ENCODE data around the gene TMEM184C. TPM values are rescaled to one million over a fixed set of nuclear protein-coding genes. Genes with fewer than 3 reads are reported as not detected.

Gene TMEM184C
- total RNA-seq, 2 donors from 2014 or later: 23.2 to 30.2 TPM

DNA sequence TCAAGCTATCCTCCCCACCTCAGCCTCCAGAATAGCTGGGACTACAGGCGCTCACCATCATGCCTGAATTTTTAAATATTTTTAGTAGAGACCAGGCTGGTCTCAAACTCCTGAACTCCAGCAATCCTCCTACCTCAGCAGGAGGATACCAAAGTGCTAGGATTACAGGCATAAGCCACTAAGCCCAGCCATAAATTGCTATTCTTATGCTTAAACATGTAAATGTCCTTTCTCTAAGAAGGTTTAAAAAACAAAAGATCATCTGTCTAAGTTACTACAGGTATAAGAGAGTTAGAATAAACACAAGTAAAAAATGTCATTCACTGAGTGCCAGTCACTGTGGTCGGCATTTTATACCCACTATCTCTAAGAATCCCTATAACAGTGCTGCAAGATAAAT lies 38.4 kb downstream of the TMEM184C start:
- Histone ChIP-seq H3K4me3 (no peak overlapping the region), H3K9me3 (no peaks in the 10 kb centered on the region), H3K36me3 (peaks cover 7% of the 10 kb centered on the region), H3K4me1 (ENCODE audit: control insufficient read depth in 1 of 2, low read depth in 2 of 2) (no peaks in the 10 kb centered on the region), H3K27ac (no peak overlapping the region), H3K27me3 (replicated peaks; ENCODE audit: insufficient read depth) (no peaks in the 10 kb centered on the region)
- DNase-seq (ENCODE audit: low spot score) (no peak), ATAC-seq (ENCODE audit: insufficient number of reproducible peaks, low FRiP score, low read depth) (no peak)
- no peak for TF ChIP-seq CTCF (IDR thresholded peaks at IDR 0.05)

DNA sequence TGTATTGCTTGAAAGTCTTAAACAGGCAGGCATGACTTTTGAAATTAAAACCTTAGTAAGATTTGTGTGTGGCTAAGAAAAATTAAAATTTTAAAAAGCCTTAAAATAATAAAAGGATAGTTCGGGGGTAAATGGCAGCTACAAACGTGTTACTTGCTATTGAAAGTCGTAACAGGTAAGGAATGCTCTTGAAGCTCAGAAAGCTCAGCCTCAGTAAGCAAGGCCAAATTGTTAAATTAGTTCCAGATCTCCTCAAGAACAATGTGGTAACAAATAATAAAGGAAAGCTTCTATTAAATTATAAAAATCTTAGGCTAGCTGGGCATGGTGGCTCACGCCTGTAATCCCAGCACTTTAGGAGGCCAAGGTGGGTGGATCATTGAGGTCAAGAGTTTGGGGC lies 41.3 kb downstream of the TMEM184C start:
- ATAC-seq (ENCODE audit: insufficient number of reproducible peaks, low FRiP score, low read depth) (no peak), DNase-seq (ENCODE audit: low spot score) (no peak)
- Histone ChIP-seq H3K4me3 (no peak overlapping the region), H3K27ac (no peak overlapping the region), H3K4me1 (ENCODE audit: control insufficient read depth in 1 of 2, low read depth in 2 of 2) (no peaks in the 10 kb centered on the region), H3K27me3 (replicated peaks; ENCODE audit: insufficient read depth) (no peaks in the 10 kb centered on the region), H3K9me3 (no peaks in the 10 kb centered on the region), H3K36me3 (peaks cover 9% of the 10 kb centered on the region)
- no peak for TF ChIP-seq CTCF (IDR thresholded peaks at IDR 0.05)

- TF ChIP-seq CTCF (IDR thresholded peaks at IDR 0.05): no peak
- no peak overlapping the region for H3K27ac ChIP-seq
- DNase-seq (ENCODE audit: low spot score) (no peak), ATAC-seq (ENCODE audit: insufficient number of reproducible peaks, low FRiP score, low read depth) (no peak)
- H3K4me1 ChIP-seq (ENCODE audit: control insufficient read depth in 1 of 2, low read depth in 2 of 2): no peaks in the 10 kb centered on the region
- H3K36me3 ChIP-seq: no peaks in the 10 kb centered on the region
- no peak overlapping the region for H3K4me3 ChIP-seq
- H3K27me3 ChIP-seq (replicated peaks; ENCODE audit: insufficient read depth): no peaks in the 10 kb centered on the region
- no peaks in the 10 kb centered on the region for H3K9me3 ChIP-seq
Measured at GRCh38 chr4:147674073-147674472, 56.9 kb downstream of the TMEM184C start.

GRCh38 chr4:147674496-147674895 lies 57.3 kb downstream of the TMEM184C start:
- ATAC-seq (ENCODE audit: insufficient number of reproducible peaks, low FRiP score, low read depth) (no peak), DNase-seq (ENCODE audit: low spot score) (no peak)
- Histone ChIP-seq H3K4me3 (no peak overlapping the region), H3K9me3 (no peaks in the 10 kb centered on the region), H3K27ac (no peak overlapping the region), H3K4me1 (ENCODE audit: control insufficient read depth in 1 of 2, low read depth in 2 of 2) (no peaks in the 10 kb centered on the region), H3K27me3 (replicated peaks; ENCODE audit: insufficient read depth) (no peaks in the 10 kb centered on the region), H3K36me3 (no peaks in the 10 kb centered on the region)
- no peak for TF ChIP-seq CTCF (IDR thresholded peaks at IDR 0.05)

GRCh38 chr4:147678106-147678505 lies 60.9 kb downstream of the TMEM184C start:
- no peak overlapping the region for H3K4me3 ChIP-seq
- H3K36me3 ChIP-seq: no peaks in the 10 kb centered on the region
- H3K9me3 ChIP-seq: no peaks in the 10 kb centered on the region
- no peak for ATAC-seq (ENCODE audit: insufficient number of reproducible peaks, low FRiP score, low read depth)
- H3K4me1 ChIP-seq (ENCODE audit: control insufficient read depth in 1 of 2, low read depth in 2 of 2): peaks cover 7 to 13% of the 10 kb centered on the region in 2 donors
- no peak for TF ChIP-seq CTCF (IDR thresholded peaks at IDR 0.05)
- DNase-seq (ENCODE audit: low spot score): no peak
- no peak overlapping the region for H3K27ac ChIP-seq
- H3K27me3 ChIP-seq (replicated peaks; ENCODE audit: insufficient read depth): no peaks in the 10 kb centered on the region
